Esophagus muscularis mucosa (tissue), 4 donors: Measurements from ENCODE around the gene PPP1R2.

Experiments used
- EP300 ChIP-seq: sonication (generic); formaldehyde crosslinking; IDR thresholded peaks from one replicate; pipeline ENCODE4 v1.6.1; 2017; ENCODE audit warnings: antibody characterized with exemption
- POLR2A ChIP-seq: fragments of 450-650 bp; IDR thresholded peaks from one replicate; pipeline ENCODE4 v1.6.1; 2017; ENCODE audit warnings: antibody characterized with exemption, moderate library complexity, mild to moderate bottlenecking, low read depth
- POLR2AphosphoS5 ChIP-seq, 2 donors: sonication (generic); formaldehyde crosslinking; IDR thresholded peaks; one replicate each; pipeline ENCODE4 v1.6.1; 2017; ENCODE audit warnings: antibody characterized with exemption in 2 of 2
- TF ChIP-seq, protein P1 (sequence below), 3 experiments: fragments of 200-600 bp in 2 of 3; fragments of 450-650 bp in 1 of 3; sonication (generic) in 2 of 3; IDR thresholded peaks; one replicate each; pipeline ENCODE4 v1.5.1; 2017 to 2019; ENCODE audit warnings: antibody characterized with exemption in 3 of 3, mild to moderate bottlenecking in 2 of 3, moderate library complexity in 1 of 3

DNA sequence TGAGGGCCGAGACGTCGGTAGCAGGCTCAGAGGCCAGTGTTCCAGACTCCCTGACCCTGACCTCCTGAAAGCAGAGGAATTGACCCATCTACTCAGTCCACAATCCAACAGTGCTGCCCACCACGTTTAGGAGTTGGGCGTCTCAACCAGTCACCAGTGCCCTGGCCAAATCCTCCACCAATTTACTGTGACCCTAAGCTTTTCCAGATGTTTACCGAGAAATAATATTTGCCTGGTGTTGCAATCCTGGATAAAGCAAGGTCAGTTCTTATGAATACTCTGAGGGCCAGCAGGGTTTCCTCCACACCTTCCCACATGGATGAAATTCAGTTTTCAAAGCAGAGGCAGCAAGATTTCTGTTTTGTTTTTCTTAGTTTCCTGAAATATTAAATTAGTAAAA is 48.1 kb upstream of the PPP1R2 start:
- TF ChIP-seq POLR2A, result no peak
- TF ChIP-seq, protein P1, sequence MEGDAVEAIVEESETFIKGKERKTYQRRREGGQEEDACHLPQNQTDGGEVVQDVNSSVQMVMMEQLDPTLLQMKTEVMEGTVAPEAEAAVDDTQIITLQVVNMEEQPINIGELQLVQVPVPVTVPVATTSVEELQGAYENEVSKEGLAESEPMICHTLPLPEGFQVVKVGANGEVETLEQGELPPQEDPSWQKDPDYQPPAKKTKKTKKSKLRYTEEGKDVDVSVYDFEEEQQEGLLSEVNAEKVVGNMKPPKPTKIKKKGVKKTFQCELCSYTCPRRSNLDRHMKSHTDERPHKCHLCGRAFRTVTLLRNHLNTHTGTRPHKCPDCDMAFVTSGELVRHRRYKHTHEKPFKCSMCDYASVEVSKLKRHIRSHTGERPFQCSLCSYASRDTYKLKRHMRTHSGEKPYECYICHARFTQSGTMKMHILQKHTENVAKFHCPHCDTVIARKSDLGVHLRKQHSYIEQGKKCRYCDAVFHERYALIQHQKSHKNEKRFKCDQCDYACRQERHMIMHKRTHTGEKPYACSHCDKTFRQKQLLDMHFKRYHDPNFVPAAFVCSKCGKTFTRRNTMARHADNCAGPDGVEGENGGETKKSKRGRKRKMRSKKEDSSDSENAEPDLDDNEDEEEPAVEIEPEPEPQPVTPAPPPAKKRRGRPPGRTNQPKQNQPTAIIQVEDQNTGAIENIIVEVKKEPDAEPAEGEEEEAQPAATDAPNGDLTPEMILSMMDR (IDR thresholded peaks at IDR 0.05), result no peak
- TF ChIP-seq POLR2AphosphoS5 (IDR thresholded peaks at IDR 0.05), result no peak
- no peak for TF ChIP-seq EP300
